Inflammatory macrophage treated with lipopolysaccharide for 4 hours (primary cell): ENCODE results near the gene NCBP3.
A peak's percentile ranks its signal among the peaks of the same experiment; 100 is the strongest.
"Not testable (repeated sequence)": the region's sequence is repeated elsewhere in the genome, so short reads cannot be mapped to it uniquely, and the experiment has no call there.

Experiments
- DNase-seq: peaks from one replicate; pipeline ENCODE4 v3.0.0-alpha.2; 2020

Gene NCBP3

GRCh38 chr17:3880983-3881382 lies 34.9 kb upstream of the NCBP3 start:
- no peak for DNase-seq

- no peak for DNase-seq
Observed at GRCh38 chr17:3879591-3880417, 33.8 kb upstream of the NCBP3 start.

GRCh38 chr17:3879186-3879585 lies 33.1 kb upstream of the NCBP3 start:
- no peak for DNase-seq

- no peak for DNase-seq
Observed at GRCh38 chr17:3877220-3877619, 31.2 kb upstream of the NCBP3 start.

GRCh38 chr17:3875317-3875716 lies 29.3 kb upstream of the NCBP3 start:
- no peak for DNase-seq

GRCh38 chr17:3873862-3874261 lies 27.8 kb upstream of the NCBP3 start:
- no peak for DNase-seq

- DNase-seq, result no peak
Observed at GRCh38 chr17:3870871-3871306, 24.8 kb upstream of the NCBP3 start.

- no peak for DNase-seq
Observed at GRCh38 chr17:3867606-3868005, 21.6 kb upstream of the NCBP3 start.

GRCh38 chr17:3867106-3867505 lies 21.1 kb upstream of the NCBP3 start:
- no peak for DNase-seq

- DNase-seq, result no peak
Observed at GRCh38 chr17:3866276-3866675, 20.2 kb upstream of the NCBP3 start.

GRCh38 chr17:3865176-3865575 lies 19.1 kb upstream of the NCBP3 start:
- DNase-seq, result no peak

GRCh38 chr17:3864534-3864933 lies 18.5 kb upstream of the NCBP3 start:
- DNase-seq, result no peak

- DNase-seq, result no peak
Observed at GRCh38 chr17:3861761-3862681, 16.0 kb upstream of the NCBP3 start.

GRCh38 chr17:3860939-3861700 lies 15.1 kb upstream of the NCBP3 start:
- DNase-seq, result no peak

- DNase-seq, result no peak
Observed at GRCh38 chr17:3859940-3860339, 13.9 kb upstream of the NCBP3 start.

- DNase-seq, result no peak
Observed at GRCh38 chr17:3857261-3858105, 11.4 kb upstream of the NCBP3 start.

GRCh38 chr17:3854204-3854603 lies 8.2 kb upstream of the NCBP3 start:
- DNase-seq, result not testable (repeated sequence)

GRCh38 chr17:3852561-3852960 lies 6.5 kb upstream of the NCBP3 start:
- DNase-seq, result peak; percentile 32

- no peak for DNase-seq
Observed at GRCh38 chr17:3851461-3852100, 5.5 kb upstream of the NCBP3 start.

- DNase-seq, result peak; percentile 33
Observed at GRCh38 chr17:3848229-3848835, 2.3 kb upstream of the NCBP3 start.

- no peak for DNase-seq
Observed at GRCh38 chr17:3847165-3847670, 1.2 kb upstream of the NCBP3 start.
